A673 (cell line): ENCODE data around the gene TAB3. TPM values are rescaled to one million over a fixed set of nuclear protein-coding genes. Genes with fewer than 3 reads are reported as not detected.

ENCODE experiments used
- BruUV-seq: library from RNA; stranded (reverse); fragments of 400-500 nt; replicated peaks from 2 replicates; lab custom pipeline; 2021; lab: Mats Ljungman, UMichigan
- CTCF ChIA-PET: fragments of 300-600 bp; sonication (Branson Sonifier 250); formaldehyde crosslinking; loops from one replicate; lab custom pipeline; 2022; ENCODE audit warnings: antibody characterized with exemption; lab: Charles Lee
- POLR2A ChIA-PET: fragments of 300-600 bp; sonication (Branson Sonifier 250); formaldehyde crosslinking; loops from one replicate; lab custom pipeline; 2022; ENCODE audit warnings: antibody characterized with exemption; ENCODE audit not compliant: low non-redundant PET; lab: Charles Lee
- DNase-seq: peaks from one replicate; pipeline ENCODE4 v3.0.0-alpha.2; 2015; ENCODE audit warnings: low spot score
- H3K27ac ChIP-seq: fragments of 200-600 bp; sonication (generic); 2 replicates; pipeline ENCODE4 v1.5.1; 2016; ENCODE audit warnings: mixed run types, low read depth, mild to moderate bottlenecking, mixed read lengths, antibody characterized with exemption, low read length; ENCODE audit not compliant: poor library complexity, severe bottlenecking
- H3K27me3 ChIP-seq: fragments of 200-600 bp; sonication (generic); replicated peaks from 2 replicates; pipeline ENCODE4 v1.6.1; 2017; ENCODE audit warnings: mixed run types, low read depth, mild to moderate bottlenecking, mixed read lengths, antibody characterized with exemption, low read length; ENCODE audit not compliant: insufficient read depth, poor library complexity
- H3K36me3 ChIP-seq: fragments of 200-600 bp; sonication (generic); 2 replicates; pipeline ENCODE4 v1.6.1; 2016; ENCODE audit warnings: mixed run types, mild to moderate bottlenecking, mixed read lengths, antibody characterized with exemption, low read length; ENCODE audit not compliant: insufficient read depth, poor library complexity, severe bottlenecking
- H3K4me1 ChIP-seq: fragments of 200-600 bp; sonication (generic); 2 replicates; pipeline ENCODE4 v1.6.1; 2017; ENCODE audit warnings: mixed run types, mild to moderate bottlenecking, mixed read lengths, antibody characterized with exemption, low read length; ENCODE audit not compliant: insufficient read depth, poor library complexity, severe bottlenecking
- H3K4me3 ChIP-seq: fragments of 200-600 bp; sonication (generic); 2 replicates; pipeline ENCODE4 v1.5.1; 2016; ENCODE audit warnings: low read depth, mixed run types, mild to moderate bottlenecking, mixed read lengths, low read length; ENCODE audit not compliant: poor library complexity, severe bottlenecking
- H3K9me3 ChIP-seq: fragments of 200-600 bp; sonication (generic); 2 replicates; pipeline ENCODE4 v1.6.1; 2016; ENCODE audit warnings: mixed run types, low read depth, mild to moderate bottlenecking, mixed read lengths, antibody characterized with exemption, low read length; ENCODE audit not compliant: poor library complexity, severe bottlenecking
- CTCF ChIP-seq: fragments of 300-800, 200-600 bp; sonication (generic); conservative IDR thresholded peaks from 2 replicates; pipeline ENCODE4 v1.5.1; 2017; ENCODE audit warnings: low read depth, mild to moderate bottlenecking, antibody characterized with exemption, low read length, moderate library complexity, mixed read lengths
- EZH2 ChIP-seq: fragments of 200-600 bp; sonication (generic); IDR thresholded peaks from 2 replicates; pipeline ENCODE4 v1.6.1; 2017; ENCODE audit warnings: borderline replicate concordance, low read depth, mild to moderate bottlenecking, mixed read lengths, antibody characterized with exemption, low read length; ENCODE audit not compliant: poor library complexity, severe bottlenecking
- intact Hi-C: fragments of 100-400 bp; cut with micrococcal nuclease; formaldehyde crosslinking; loops from one replicate; pipeline ENCODE4 v1.10.0; 2022; ENCODE audit not compliant: unreplicated experiment
- total RNA-seq: library from RNA; stranded (reverse); gene quantifications from 2 replicates; pipeline ENCODE4 v1.2.3, GENCODE V29; 2021

TAB3 gene
- total RNA-seq, 1 experiment from 2014 or later = 12.0 TPM

GRCh38 chrX:30793075-30793766, 95.8 kb downstream of the TAB3 start:
- DNase-seq = no peak
- TF ChIP-seq EZH2 = no peak
- no peak for TF ChIP-seq CTCF
- no TSS peak for BruUV-seq
- H3K27ac ChIP-seq = no peak overlapping the region
- ChIA-PET POLR2A (no interaction called here), CTCF (no interaction called here)
- no peak overlapping the region for H3K4me3 ChIP-seq
- intact Hi-C loops = no loop called here
- no peaks in the 10 kb centered on the region for H3K9me3 ChIP-seq
- no peaks in the 10 kb centered on the region for H3K4me1 ChIP-seq
- H3K27me3 ChIP-seq = no peaks in the 10 kb centered on the region
- no peaks in the 10 kb centered on the region for H3K36me3 ChIP-seq

GRCh38 chrX:30791296-30792278, 97.5 kb downstream of the TAB3 start:
- TF ChIP-seq CTCF (no peak), EZH2 (no peak)
- intact Hi-C loops = no loop called here
- POLR2A ChIA-PET = no interaction called here
- Histone ChIP-seq H3K27ac (no peak overlapping the region), H3K27me3 (no peaks in the 10 kb centered on the region), H3K36me3 (no peaks in the 10 kb centered on the region), H3K9me3 (no peaks in the 10 kb centered on the region), H3K4me1 (no peaks in the 10 kb centered on the region), H3K4me3 (no peak overlapping the region)
- no peak for DNase-seq
- CTCF ChIA-PET = no interaction called here
- no TSS peak for BruUV-seq

- H3K36me3 ChIP-seq = no peaks in the 10 kb centered on the region
- CTCF ChIA-PET = no interaction called here
- TF ChIP-seq EZH2 (no peak), CTCF (no peak)
- POLR2A ChIA-PET = no interaction called here
- no peaks in the 10 kb centered on the region for H3K4me1 ChIP-seq
- intact Hi-C loops = no loop called here
- H3K27ac ChIP-seq = no peak overlapping the region
- peaks cover 2% of the 10 kb centered on the region for H3K27me3 ChIP-seq
- BruUV-seq = no TSS peak
- no peak overlapping the region for H3K4me3 ChIP-seq
- no peak for DNase-seq
- no peaks in the 10 kb centered on the region for H3K9me3 ChIP-seq
Observed at GRCh38 chrX:30787012-30787411, 102.0 kb downstream of the TAB3 start.
